CD14-positive monocyte (primary cell): Measurements from ENCODE around the gene GRID1. TPM values are rescaled to one million over a fixed set of nuclear protein-coding genes. Genes with fewer than 3 reads are reported as not detected.
A peak's percentile ranks its signal among the peaks of the same experiment; 100 is the strongest.

Experiments used
- DNase-seq, 3 donors: peaks; one replicate each; pipeline ENCODE4 v3.0.0-alpha.2; 2011 to 2022
- H2AFZ ChIP-seq: 2 replicates; pipeline ENCODE4 v1.6.0; 2012; ENCODE audit warnings: mild to moderate bottlenecking, low read depth, low read length, inconsistent platforms; ENCODE audit not compliant: insufficient read depth, poor library complexity, severe bottlenecking
- H3K27ac ChIP-seq, 2 donors: 1 replicate in 1 of 2; 2 replicates in 1 of 2; pipeline ENCODE4 v1.5.1; 2012 to 2013; ENCODE audit warnings: low read length in 2 of 2, control low read depth in 1 of 2, inconsistent platforms in 1 of 2, low read depth in 1 of 2, mild to moderate bottlenecking in 1 of 2
- H3K27me3 ChIP-seq, 2 donors: one replicate each; pipeline versions ENCODE4 v1.6.0 to v1.6.1; 2011 to 2013; ENCODE audit warnings: low read length in 2 of 2; ENCODE audit not compliant: control insufficient read depth in 2 of 2, insufficient read depth in 2 of 2
- H3K36me3 ChIP-seq, 2 donors: replicated peaks in 1 of 2; 1 replicate in 1 of 2; 2 replicates in 1 of 2; pipeline versions ENCODE4 v1.5.1 to v1.6.1; 2012 to 2013; ENCODE audit warnings: low read length in 2 of 2, control low read depth in 1 of 2, inconsistent platforms in 1 of 2, mild to moderate bottlenecking in 1 of 2; ENCODE audit not compliant: insufficient read depth in 2 of 2, control insufficient read depth in 1 of 2
- H3K4me1 ChIP-seq, 2 donors: 1 replicate in 1 of 2; 2 replicates in 1 of 2; pipeline versions ENCODE4 v1.5.1 to v1.6.1; 2012 to 2013; ENCODE audit warnings: low read length in 2 of 2, control low read depth in 1 of 2, inconsistent platforms in 1 of 2, mild to moderate bottlenecking in 1 of 2, moderate library complexity in 1 of 2; ENCODE audit not compliant: insufficient read depth in 2 of 2, control insufficient read depth in 1 of 2
- H3K4me2 ChIP-seq: replicated peaks from 2 replicates; pipeline ENCODE3; 2012; ENCODE audit warnings: low read length, moderate library complexity, mild to moderate bottlenecking; ENCODE audit not compliant: poor library complexity, severe bottlenecking; ENCODE audit errors: extremely low read depth
- H3K4me3 ChIP-seq, 3 experiments: fragments of 200-600 bp in 1 of 3; sonication (generic) in 1 of 3; replicated peaks in 1 of 3; 1 replicate in 2 of 3; 2 replicates in 1 of 3; pipeline ENCODE4 v1.5.1; 2011 to 2013; ENCODE audit warnings: low read length in 3 of 3, mild to moderate bottlenecking in 3 of 3, control low read depth in 2 of 3, low read depth in 2 of 3, inconsistent platforms in 1 of 3, moderate library complexity in 1 of 3
- H3K79me2 ChIP-seq: 2 replicates; pipeline ENCODE4 v1.6.0; 2012; ENCODE audit warnings: mild to moderate bottlenecking, control low read depth, inconsistent platforms, low read length, moderate library complexity; ENCODE audit not compliant: insufficient read depth
- H3K9ac ChIP-seq: 2 replicates; pipeline ENCODE4 v1.6.0; 2017; ENCODE audit warnings: low read length, mild to moderate bottlenecking; ENCODE audit not compliant: insufficient read depth, poor library complexity, severe bottlenecking
- H3K9me3 ChIP-seq, 2 donors: replicated peaks in 1 of 2; 1 replicate in 1 of 2; 2 replicates in 1 of 2; pipeline versions ENCODE4 v1.5.1 to v1.6.1; 2012 to 2013; ENCODE audit warnings: low read length in 2 of 2, control low read depth in 1 of 2; ENCODE audit not compliant: control insufficient read depth in 1 of 2, insufficient read depth in 1 of 2
- H4K20me1 ChIP-seq: 2 replicates; pipeline ENCODE4 v1.6.0; 2012; ENCODE audit warnings: mild to moderate bottlenecking, low read length, control low read depth, moderate library complexity; ENCODE audit not compliant: insufficient read depth
- H3K27ac Mint-ChIP-seq, 7 donors: one replicate each; pipeline ENCODE4 v1.8.0; 2020; ENCODE audit warnings: mild to moderate bottlenecking in 7 of 7, mixed read lengths in 7 of 7, moderate library complexity in 6 of 7, inconsistent platforms in 2 of 7
- H3K27me3 Mint-ChIP-seq, 3 donors: one replicate each; pipeline ENCODE4 v1.8.0; 2021 to 2022; ENCODE audit warnings: low read depth in 3 of 3, mild to moderate bottlenecking in 3 of 3, mixed read lengths in 3 of 3, moderate library complexity in 3 of 3, inconsistent platforms in 1 of 3
- H3K36me3 Mint-ChIP-seq, 2 donors: one replicate each; pipeline ENCODE4 v1.8.0; 2020; ENCODE audit warnings: mixed read lengths in 2 of 2, inconsistent platforms in 1 of 2, mild to moderate bottlenecking in 1 of 2
- H3K4me1 Mint-ChIP-seq: one replicate; pipeline ENCODE4 v1.8.0; 2020; ENCODE audit warnings: mild to moderate bottlenecking, mixed read lengths
- H3K4me3 Mint-ChIP-seq, 2 donors: one replicate each; pipeline ENCODE4 v1.8.0; 2020; ENCODE audit warnings: mild to moderate bottlenecking in 2 of 2, mixed read lengths in 2 of 2, moderate library complexity in 1 of 2
- H3K9me3 Mint-ChIP-seq, 7 donors: one replicate each; pipeline ENCODE4 v1.8.0; 2020 to 2022; ENCODE audit warnings: mixed read lengths in 7 of 7, mild to moderate bottlenecking in 6 of 7, moderate library complexity in 6 of 7, inconsistent platforms in 2 of 7
- CTCF ChIP-seq: fragments of 200-600 bp; IDR thresholded peaks from one replicate; pipeline ENCODE4 v1.8.0; 2022; ENCODE audit warnings: antibody characterized with exemption, mild to moderate bottlenecking
- WGBS: methylation state at CpG from one replicate; pipeline ENCODE4 v1.1.5; 2013; ENCODE audit warnings: missing lambda C conversion rate; ENCODE audit not compliant: insufficient coverage; 5-methylcytosine and 5-hydroxymethylcytosine counted together
- intact Hi-C, 2 donors: fragments of 100-400 bp; cut with micrococcal nuclease; formaldehyde crosslinking; loops; one replicate each; pipeline versions ENCODE4 v1.15.0 to v1.15.1; 2023
- polyA plus RNA-seq, 3 donors: library from polyadenylated mRNA; depleted of rRNA in 1 of 3; unstranded in 2 of 3; stranded (reverse) in 1 of 3; fragments of 300-500 nt in 2 of 3; fragments of >200 nt in 1 of 3; fragmentation: Illumina TruSeq in 2 of 3; gene quantifications; 1 replicate in 2 of 3; 2 replicates in 1 of 3; pipeline ENCODE4 v1.2.3, GENCODE V29; 2012 to 2021

The GRID1 gene
- polyA plus RNA-seq, 3 donors: not detected

DNA sequence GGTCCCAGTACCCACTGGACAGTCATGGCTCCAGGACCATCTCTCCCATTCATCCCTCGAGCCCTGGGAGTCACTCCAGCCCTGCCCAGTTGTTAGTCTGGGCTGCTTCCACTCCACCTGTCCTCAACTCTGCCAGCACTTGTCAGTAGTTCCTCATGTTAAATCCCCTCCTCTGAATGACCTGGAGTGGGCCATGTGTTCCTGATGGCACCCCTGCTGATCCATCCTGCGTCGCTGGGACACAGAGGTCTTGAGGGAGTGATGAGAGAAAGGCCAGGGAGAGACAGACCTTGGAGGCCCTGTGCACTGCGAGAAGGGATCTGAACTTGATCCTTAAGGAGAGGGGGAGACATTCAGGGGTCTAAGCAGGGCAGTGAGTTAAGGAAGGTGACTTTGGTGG lies 174.9 kb downstream of the GRID1 start:
- Histone ChIP-seq H3K4me3 (no peak overlapping the region), H3K27me3 (no peaks in the 10 kb centered on the region), H4K20me1 (no peaks in the 10 kb centered on the region), H3K9me3 (no peaks in the 10 kb centered on the region), H2AFZ (no peak overlapping the region), H3K9ac (no peak overlapping the region), H3K4me2 (no peak overlapping the region), H3K4me1 (no peaks in the 10 kb centered on the region), H3K27ac (no peak overlapping the region), H3K36me3 (no peaks in the 10 kb centered on the region), H3K79me2 (no peaks in the 10 kb centered on the region)
- no peak overlapping the region for H3K4me3 Mint-ChIP-seq
- TF ChIP-seq CTCF: no peak
- no peaks in the 10 kb centered on the region for H3K36me3 Mint-ChIP-seq
- intact Hi-C loops: no loop called here
- H3K9me3 Mint-ChIP-seq: peaks cover 0 to under 1% (median 0%) of the 10 kb centered on the region in 7 donors
- peaks cover 4 to 8% (median 6%) of the 10 kb centered on the region in 3 donors for H3K27me3 Mint-ChIP-seq
- H3K4me1 Mint-ChIP-seq: no peaks in the 10 kb centered on the region
- 76% methylated on average over 4 of the region's 4 CpGs for WGBS
- no peak for DNase-seq
- H3K27ac Mint-ChIP-seq: no peak overlapping the region

GRCh38 chr10:86191166-86191565 lies 175.4 kb downstream of the GRID1 start:
- no peaks in the 10 kb centered on the region for H3K4me1 ChIP-seq
- H3K4me3 ChIP-seq: no peak overlapping the region
- H3K27ac Mint-ChIP-seq: peak overlapping the region in 1 of 7 donors; percentile 12
- H3K27ac ChIP-seq: no peak overlapping the region
- no peaks in the 10 kb centered on the region for H3K36me3 ChIP-seq
- no CpG with 5 or more reads among the region's 2 CpGs for WGBS
- peaks cover 4 to 6% (median 6%) of the 10 kb centered on the region in 3 donors for H3K27me3 Mint-ChIP-seq
- H3K9ac ChIP-seq: no peak overlapping the region
- TF ChIP-seq CTCF: no peak
- H3K4me2 ChIP-seq: no peak overlapping the region
- H3K27me3 ChIP-seq: no peaks in the 10 kb centered on the region
- no peaks in the 10 kb centered on the region for H3K36me3 Mint-ChIP-seq
- H3K9me3 Mint-ChIP-seq: peaks cover 0 to 2% (median 0%) of the 10 kb centered on the region in 7 donors
- H3K9me3 ChIP-seq: no peaks in the 10 kb centered on the region
- intact Hi-C loops: no loop called here
- no peak for DNase-seq
- no peaks in the 10 kb centered on the region for H3K79me2 ChIP-seq
- no peaks in the 10 kb centered on the region for H3K4me1 Mint-ChIP-seq
- no peak overlapping the region for H3K4me3 Mint-ChIP-seq
- no peaks in the 10 kb centered on the region for H4K20me1 ChIP-seq
- no peak overlapping the region for H2AFZ ChIP-seq
